HG02678 (cell line): ENCODE data around the gene COL6A1.
"Not testable (repeated sequence)": the region's sequence is repeated elsewhere in the genome, so short reads cannot be mapped to it uniquely, and the experiment has no call there.

ENCODE experiments used
- ATAC-seq: cut with Tn5 transposase; IDR thresholded peaks from one replicate; pipeline ENCODE4 v1.9.1; 2021; ENCODE audit warnings: mild to moderate bottlenecking, moderate library complexity; ENCODE audit not compliant: unreplicated experiment

COL6A1 gene

GRCh38 chr21:45964649-45965048, 16.9 kb upstream of the COL6A1 start:
- no peak for ATAC-seq

GRCh38 chr21:45965084-45965809, 16.3 kb upstream of the COL6A1 start:
- ATAC-seq: no peak

GRCh38 chr21:45966791-45967394, 14.7 kb upstream of the COL6A1 start:
- no peak for ATAC-seq

- no peak for ATAC-seq
These were observed 11.5 kb upstream of the COL6A1 start for GRCh38 chr21:45969921-45970673.

GRCh38 chr21:45970674-45971615, 10.6 kb upstream of the COL6A1 start:
- no peak for ATAC-seq

GRCh38 chr21:45971616-45972352, 9.8 kb upstream of the COL6A1 start:
- no peak for ATAC-seq

- no peak for ATAC-seq
These were observed 9.2 kb upstream of the COL6A1 start for GRCh38 chr21:45972353-45972715.

GRCh38 chr21:45972716-45973474, 8.7 kb upstream of the COL6A1 start:
- no peak for ATAC-seq

- ATAC-seq: no peak
These were observed 8.0 kb upstream of the COL6A1 start for GRCh38 chr21:45973475-45974072.

GRCh38 chr21:45974073-45975019, 7.2 kb upstream of the COL6A1 start:
- no peak for ATAC-seq

GRCh38 chr21:45975020-45975666, 6.4 kb upstream of the COL6A1 start:
- no peak for ATAC-seq

- not testable (repeated sequence) for ATAC-seq
These were observed 5.7 kb upstream of the COL6A1 start for GRCh38 chr21:45975667-45976409.

GRCh38 chr21:45976701-45977311, 4.8 kb upstream of the COL6A1 start:
- no peak for ATAC-seq

- no peak for ATAC-seq
These were observed 4.2 kb upstream of the COL6A1 start for GRCh38 chr21:45977396-45977795.

GRCh38 chr21:45979141-45979631, 2.4 kb upstream of the COL6A1 start:
- no peak for ATAC-seq

GRCh38 chr21:45979651-45980050, 1.9 kb upstream of the COL6A1 start:
- no peak for ATAC-seq
